GM19372 (cell line): ENCODE measurements around the gene ODR4.
"Not testable (repeated sequence)": the region's sequence is repeated elsewhere in the genome, so short reads cannot be mapped to it uniquely, and the experiment has no call there.

Experiments
- ATAC-seq: cut with Tn5 transposase; IDR thresholded peaks from one replicate; pipeline ENCODE4 v1.9.1; 2021; ENCODE audit warnings: mild to moderate bottlenecking, low read depth, moderate library complexity; ENCODE audit not compliant: unreplicated experiment

The ODR4 gene

DNA sequence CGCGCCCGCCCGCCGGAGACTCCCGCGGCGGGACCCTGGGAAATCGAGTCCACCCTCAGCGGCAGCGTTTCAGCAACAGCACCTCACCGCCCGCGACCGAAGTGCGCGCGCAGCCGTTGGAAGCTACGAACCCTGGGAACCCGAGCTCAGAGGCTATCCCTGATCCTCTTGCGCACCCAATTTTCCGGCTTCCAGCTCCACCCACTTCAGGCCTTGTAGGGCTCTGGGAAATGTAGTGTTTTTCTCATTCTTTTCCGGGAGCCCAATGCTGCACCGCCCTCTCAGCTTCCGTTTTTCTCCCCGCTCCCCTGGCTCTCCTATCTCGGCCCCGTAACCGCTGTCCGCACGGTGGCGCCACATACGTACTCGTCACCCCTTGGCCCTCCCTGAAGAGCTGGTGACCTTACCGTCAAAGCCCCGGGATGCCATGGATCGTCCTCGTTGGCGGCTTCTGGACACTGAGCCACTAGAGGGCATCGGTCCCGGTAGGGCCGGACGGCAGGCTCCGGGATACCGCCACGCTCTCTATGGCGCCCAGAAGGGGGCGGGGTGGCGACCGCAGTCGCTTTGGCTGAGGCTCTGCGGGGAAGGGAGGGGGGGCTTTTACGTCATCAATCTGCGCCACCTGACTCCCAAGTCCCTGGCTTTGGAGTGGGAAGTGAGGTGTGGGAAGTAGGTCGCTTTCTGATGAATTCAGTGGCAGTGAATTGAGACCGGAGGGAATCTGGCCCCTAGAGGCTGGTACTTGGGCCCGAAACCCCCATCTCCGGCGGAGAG lies at the start of gene ODR4, which contains the start of gene TPR:
ODR4 (plus strand) TSS at position 687 of the 777 bp plus-strand sequence. CDS start 3,948 bp downstream, outside the sequence.
TPR (minus strand) TSS at position 102 of the 777 bp plus-strand sequence. CDS start 225 bp downstream, outside the sequence.
- ATAC-seq, result peak; percentile 85

DNA sequence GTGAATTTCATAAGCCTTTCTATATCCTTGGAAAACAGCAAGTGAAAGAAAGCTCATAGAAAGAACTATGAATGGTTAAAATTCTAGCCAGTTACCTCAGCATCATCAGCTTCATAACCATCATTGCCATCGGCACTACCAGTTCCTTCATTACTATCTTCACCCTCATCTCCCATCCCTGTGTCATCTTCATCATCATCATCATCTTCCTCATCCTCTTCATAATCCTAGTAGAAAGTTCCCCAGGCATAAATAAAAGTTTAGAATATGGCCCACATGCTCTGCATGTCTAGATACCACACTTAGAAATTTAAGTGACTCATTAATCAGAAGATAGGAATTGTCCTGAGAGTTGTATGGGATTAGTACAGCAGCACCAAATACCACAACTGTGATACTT lies 49.6 kb upstream of the ODR4 start:
- no peak for ATAC-seq

DNA sequence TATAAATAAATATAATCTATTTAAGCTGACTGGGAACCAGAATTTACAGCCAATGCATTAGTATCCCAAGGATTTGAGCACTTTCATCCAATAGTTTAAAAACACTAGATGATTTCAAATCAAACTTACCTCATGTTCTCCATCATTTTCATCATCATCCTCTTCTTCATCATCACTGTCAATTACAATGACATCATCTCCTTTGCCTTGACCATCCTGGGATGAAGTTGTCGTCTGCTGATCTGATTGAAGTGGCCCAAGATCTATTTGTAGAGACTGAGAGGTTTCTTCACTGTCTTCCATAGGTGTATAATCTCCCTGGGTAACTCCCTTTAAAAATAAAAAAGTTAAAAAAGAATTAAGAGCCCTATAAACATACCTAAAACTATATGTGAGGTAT lies 48.3 kb upstream of the ODR4 start:
- no peak for ATAC-seq

DNA sequence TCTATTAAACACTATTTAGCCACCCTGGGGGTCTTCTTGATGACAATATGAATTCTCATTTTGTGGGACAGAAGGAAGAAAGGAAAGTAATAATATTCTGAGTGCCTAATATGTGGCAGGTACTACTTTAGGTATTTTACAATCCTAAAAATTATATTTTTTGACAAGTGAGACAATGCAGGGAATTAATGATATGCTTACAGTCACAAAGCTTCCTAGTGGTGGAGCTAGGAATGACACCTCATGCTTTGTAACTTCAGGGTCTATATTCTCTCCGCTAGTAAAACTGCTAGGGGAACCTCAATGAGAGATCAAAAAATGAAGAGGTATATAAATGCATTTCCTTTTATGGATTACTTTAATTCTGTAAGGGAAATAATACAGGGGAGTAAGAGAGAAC lies 44.9 kb upstream of the ODR4 start:
- ATAC-seq, result no peak

DNA sequence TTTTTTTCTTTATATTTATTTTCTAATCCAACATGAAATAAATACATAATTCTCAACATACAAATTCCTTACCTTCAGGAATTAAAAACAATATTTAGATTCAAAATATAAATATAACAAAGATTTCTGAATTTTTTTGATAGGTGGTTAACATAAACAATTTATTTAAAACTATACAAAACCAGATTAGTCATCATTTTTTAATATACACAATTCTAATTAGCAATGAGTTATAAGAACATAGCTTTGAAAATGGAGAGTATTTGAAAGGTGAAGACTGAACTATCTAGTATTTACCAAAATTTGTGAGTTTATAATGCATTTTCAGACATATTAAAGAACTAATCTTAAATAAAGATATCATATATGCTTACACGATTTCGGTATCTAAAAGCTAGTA lies 38.1 kb upstream of the ODR4 start:
- no peak for ATAC-seq

DNA sequence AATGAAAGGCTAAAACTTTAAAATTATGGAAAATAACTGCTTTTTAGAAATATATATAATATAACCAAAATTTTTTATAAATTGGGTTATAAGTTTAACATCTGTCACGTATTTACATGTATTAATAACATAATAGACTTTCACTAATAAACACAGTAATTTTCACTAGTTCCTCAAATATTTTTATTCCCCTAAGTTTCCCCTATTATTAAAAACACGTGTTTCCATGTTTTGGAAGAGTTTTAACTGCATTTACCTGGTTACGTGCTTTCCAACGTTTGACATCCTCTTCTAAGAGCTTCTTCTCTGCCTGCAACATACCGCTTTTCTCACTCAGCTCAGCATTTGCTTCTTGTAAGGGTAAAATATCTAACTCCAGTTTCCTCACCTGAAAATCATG lies 34.9 kb upstream of the ODR4 start:
- ATAC-seq, result no peak

DNA sequence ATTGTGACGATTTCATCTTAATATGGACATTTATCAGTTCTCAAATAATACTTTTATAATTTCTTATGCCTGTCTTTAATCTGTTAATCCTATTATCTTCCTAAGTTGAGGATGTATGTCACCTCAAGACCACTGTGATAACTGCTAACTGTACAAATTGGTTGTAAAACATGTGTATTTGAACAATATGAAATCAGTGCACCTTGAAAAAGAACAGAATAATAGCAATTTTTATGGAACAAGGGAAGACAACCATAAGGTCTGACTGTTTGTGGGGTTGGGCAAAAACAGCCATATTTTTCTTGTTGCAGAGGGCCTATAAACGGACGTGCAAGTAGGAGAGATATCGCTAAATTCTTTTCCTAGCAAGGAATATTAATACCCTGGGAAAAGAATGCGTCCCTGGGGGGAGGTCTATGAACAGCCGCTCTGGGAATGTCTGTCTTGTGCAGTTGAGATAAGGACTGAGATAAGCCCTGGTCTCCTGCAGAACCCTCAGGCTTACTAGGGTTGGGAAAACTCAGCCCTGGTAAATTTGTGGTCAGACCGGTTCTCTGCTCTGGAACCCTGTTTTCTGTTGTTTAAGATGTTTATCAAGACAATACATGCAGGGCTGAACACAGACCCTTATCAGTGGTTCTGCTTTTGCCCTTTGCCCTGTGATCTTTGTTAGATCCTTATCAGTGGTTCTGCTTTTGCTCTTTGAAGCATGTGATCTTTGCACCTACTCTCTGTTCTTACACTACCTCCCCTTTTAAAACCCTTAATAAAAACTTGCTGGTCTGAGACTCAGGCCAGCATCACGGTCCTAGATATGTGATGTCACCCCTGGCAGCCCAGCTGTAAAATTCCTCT lies 27.6 kb upstream of the ODR4 start:
- not testable (repeated sequence) for ATAC-seq

DNA sequence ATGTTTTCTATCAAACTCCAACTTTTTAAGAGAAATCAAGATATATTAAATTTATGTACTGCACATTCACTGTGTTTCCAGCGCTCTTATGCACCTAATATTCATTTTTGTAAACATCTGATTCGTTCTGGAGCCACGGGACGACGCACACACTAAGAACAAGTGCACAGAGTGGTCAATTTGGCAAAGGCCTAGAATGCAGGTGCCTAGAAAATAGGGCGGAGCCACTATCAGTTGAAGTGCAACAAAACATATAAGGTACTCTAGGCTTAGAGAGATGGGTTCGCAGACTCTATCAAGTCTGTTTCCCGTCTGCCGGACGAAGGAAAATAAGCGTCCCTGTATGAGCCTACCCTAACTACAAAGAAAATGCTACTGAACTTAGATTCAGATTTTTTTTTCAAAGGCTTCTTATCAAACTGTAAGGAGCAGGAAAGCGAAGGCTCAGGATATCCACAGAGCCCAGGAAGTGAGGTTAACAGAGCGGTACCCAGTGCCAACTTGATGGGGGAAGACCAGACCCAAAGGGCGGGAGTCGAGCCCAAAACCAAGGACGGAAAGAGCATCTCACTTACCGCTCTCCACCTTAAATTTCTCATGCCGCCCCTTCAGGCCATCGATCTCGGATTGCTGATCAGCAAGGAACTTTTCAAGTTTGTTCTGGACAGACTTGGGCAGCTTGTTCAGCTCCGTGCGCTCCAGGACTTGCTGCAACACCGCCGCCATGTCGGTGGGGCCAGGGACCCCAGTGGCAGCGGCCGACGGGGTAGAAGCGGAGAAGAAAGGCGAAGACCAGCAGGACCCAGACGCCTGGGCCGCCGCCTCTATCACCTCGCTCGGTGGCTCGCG lies 1.1 kb upstream of the ODR4 start:
- ATAC-seq, result peak; percentile 19

DNA sequence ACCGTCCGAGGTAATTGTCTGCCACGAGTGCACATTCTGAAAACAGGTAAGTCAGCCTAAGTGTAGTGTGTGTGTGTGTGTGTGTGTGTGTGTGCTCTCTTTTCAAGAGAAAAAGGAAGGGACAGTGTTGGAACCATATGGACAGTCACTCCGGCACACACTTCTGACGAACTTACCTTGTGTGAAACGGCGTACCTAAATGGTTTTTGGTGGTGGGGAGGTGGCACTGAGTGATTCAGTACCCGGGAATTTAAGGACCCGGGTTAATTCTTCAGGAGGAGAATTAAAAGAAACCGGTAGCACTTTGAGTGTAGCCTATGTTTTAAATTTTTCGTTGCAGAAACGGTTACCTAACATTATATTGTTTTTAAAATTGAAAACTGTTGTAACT lies 286 bp downstream of the ODR4 start:
- ATAC-seq, result no peak

DNA sequence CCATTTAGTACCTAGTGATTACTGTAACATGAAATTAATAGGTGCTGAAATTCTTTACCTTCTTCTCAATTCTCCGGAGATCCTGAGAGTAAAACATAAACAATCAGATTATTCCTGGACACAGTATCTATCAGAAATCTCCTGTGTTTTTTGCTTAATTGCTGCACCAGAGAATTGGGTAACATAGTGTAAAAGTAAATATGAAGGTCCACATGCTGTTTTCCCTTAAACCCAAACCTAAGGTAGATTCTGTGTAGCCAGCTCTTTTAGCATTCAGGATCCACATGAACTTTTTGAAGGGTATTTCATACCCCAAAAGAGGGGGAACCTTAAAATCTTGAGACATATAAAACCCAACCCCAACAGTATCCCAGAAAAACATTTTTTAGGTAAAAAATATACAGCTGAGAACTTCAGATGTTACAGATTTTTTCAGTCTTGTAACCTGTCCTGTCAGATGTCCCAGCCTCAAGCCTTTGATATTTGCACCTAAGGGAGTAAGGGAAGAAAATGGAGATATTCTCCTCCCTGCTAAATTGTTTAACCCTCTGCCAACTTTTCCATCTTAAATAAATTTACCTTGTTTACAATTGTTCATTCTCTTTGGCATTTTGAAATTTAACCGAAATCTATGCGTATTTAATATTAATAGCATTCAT lies 11.2 kb downstream of the ODR4 start:
- no peak for ATAC-seq

DNA sequence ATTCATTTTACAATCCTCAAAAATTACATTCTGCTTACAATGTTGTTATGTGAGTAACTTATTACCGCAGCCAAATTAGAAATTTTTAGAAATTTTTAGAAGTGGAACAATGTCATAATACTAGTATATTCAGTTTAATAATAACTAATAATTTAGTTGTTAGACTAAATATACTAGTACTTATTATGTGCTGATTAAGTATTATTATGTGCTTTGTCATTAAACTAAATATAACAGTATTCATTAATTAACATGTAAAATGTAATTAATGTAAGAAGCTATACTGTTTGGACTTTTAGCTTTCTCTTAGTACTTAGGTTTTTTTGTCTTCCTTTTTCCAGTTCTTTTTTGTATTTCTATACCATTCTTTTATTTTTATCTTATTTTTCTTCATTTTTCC lies 15.3 kb downstream of the ODR4 start:
- ATAC-seq, result no peak

DNA sequence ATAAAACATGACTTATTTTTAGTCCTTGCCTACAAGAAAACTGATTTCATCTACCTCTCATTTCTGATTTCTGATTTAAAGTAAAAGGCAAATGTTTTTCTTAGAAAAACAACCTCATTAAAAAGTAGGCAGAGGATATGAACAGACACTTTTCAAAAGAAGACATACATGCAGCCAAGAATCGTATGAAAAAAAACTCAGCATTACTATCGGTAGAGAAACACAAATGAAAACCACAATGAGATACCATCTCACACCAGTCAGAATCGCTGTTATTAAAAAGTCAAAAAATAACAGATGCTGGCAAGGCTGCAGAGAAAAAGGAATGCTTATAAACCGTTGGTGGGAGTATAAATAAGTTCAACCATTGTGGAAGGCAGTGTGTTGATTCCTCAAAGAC lies 16.2 kb downstream of the ODR4 start:
- ATAC-seq, result no peak

DNA sequence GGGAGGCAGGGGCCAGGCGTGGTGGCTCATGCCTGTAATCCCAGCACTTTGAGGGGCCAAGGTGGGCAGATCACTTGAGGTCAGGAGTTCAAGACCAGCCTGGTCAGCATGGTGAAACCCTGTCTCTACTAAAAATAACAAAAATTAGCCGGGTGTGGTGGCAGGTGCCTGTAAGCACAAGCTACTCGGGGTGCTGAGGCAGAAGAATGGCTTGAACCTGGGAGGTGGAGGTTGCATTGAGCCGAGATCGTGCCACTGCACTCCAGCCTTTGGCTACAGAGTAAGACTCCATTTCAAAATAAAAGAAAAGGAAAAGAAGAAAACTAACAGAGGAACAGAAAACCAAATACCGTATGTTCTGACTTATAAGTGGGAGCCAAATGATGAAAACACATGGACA lies 17.1 kb downstream of the ODR4 start:
- not testable (repeated sequence) for ATAC-seq

DNA sequence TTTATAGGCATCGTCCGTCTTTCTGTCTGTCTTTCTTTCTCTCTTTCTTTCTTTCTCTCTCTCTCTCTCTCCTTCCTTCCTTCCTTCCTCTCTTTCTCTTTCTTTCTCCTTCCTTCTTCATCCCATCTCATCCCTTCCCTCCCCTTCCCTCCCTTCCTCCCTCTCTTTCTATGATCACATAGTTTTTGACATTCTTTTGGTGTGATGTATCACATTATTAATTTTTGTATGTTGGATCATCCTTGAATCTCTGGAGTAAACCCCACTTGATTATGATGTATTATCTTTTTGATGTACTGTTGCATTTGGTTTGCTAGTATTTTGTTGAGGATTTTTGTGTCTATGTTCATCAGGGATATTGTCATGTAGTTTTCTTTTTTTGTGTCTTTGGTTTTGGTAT lies 25.8 kb downstream of the ODR4 start:
- not testable (repeated sequence) for ATAC-seq

DNA sequence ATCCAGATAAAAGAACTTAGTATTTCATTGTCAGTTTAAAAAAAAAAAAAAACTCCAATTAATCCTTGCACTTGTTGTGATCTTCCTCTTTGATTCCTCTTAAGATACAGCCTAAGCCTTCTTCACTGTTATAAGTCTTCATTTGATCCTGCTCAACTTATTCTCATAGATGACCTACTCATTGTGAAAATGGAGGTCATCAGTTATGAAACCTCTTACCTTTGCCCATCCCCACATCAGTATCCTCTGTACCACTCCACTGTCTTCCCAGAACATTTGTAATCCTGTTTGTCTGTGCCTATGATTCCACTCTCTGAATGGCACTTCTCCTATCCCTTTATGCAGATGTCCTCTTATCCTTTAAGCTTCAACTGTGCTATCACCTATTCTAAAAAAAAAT lies 28.0 kb downstream of the ODR4 start:
- ATAC-seq, result no peak

DNA sequence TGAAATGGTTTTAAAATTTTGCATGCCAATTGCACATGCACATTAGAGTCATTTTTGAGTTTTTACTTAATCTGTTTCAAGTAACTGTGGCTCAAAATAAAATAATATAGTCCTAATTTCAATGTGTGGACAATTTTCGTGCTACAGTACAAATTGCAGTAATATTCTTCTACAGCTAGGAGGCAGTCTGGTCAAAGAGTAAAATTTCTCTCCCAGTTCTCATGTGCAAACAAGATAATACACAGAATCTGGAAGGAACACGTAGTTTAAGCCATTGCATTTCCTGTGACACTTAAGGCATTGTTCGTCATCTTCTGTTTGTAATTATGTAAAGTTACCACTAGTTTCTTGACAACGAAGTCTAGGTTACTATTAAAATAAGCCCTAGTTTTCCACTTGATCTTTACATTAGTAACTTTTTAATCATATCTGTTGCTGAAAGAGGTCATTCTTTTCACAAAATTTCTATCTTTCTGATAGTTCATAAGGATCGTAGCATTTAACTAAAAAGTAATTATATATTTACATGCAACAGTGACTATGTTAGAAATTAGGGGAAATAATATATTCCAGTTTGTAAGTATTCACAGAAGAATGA lies 28.9 kb downstream of the ODR4 start:
- no peak for ATAC-seq

DNA sequence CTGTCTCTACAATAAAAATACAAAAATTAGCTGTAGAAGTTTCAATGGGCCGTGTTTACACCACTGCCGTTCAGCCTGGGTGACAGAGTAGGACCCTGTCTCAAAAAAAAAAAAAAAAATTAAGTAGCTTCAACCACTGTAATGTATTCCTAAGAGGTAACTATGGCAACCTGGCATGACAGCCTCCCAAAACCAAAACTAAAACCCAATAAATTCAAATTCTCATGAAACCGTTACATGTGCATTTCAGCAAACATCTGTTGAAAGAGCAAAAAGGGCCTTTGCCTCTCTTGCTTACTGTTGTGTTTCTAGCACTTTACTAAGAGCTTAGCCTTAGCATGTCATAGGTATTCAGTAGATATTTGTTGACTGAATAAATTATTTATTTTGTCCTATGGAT lies 33.5 kb downstream of the ODR4 start:
- no peak for ATAC-seq

DNA sequence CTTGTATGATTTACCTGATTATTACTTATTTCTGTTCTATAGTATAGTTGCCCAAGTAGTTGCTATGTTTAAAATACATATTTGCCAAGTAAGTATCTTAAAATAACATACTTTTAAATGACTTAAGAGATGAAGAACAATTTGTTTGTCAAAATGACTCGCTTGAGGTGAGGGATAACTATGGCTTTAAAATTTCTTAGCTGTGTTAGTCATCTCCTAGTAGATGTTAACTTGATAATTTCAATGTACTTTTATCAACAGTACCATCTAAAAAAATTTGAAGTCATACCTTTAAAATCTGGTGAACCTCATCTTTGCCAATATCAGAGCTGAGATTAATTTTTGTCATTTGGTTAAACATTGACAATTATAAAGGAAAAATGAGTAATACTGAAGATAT lies 37.7 kb downstream of the ODR4 start:
- ATAC-seq, result no peak

DNA sequence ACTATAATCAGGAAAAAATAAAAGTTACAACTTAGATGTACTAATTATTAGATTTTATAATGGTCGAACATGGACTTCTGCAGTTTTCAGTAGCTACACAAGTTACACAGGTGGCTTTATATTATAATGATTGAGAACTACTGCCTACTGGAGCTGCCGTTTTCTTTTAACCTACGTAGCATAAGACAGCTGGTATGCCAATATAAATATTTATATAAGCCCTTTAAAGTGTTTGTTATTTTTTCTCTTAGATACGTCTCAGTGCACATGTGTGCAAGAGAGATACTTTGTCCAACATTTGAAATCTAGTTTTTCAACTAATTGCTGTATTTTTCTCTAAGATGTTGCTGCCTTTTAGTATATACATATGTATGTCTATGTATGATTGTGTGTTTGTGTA lies 42.9 kb downstream of the ODR4 start:
- no peak for ATAC-seq

DNA sequence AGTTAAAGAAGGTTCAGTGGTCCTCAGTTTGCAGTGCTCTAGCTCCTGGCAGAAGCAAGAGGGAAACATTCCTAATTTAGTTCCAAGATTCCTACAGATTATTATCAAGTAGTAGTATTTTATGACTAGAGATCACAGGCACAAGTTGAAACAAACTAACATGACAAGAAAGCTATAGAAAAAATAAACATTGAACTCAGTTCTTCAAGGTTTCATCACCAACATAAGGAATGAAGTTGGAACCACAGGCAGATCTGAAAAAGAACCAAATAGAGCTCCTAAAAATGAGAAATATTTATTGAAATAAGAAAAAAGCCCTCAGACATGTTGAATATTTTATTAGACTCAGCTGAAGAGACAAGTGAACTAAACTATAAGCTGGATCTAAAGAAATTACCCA lies 44.7 kb downstream of the ODR4 start:
- ATAC-seq, result no peak
